NT2/D1 (cell line): ENCODE data around the gene CAPZA2.

ENCODE experiments used
- SUZ12 ChIP-seq: IDR thresholded peaks from 2 replicates; pipeline ENCODE4 v1.6.1; 2011; ENCODE audit not compliant: insufficient read length, insufficient read depth; ENCODE audit errors: extremely low read depth
- YY1 ChIP-seq: IDR thresholded peaks from 2 replicates; pipeline ENCODE4 v1.6.1; 2011; ENCODE audit not compliant: insufficient read length, insufficient read depth
- ZNF274 ChIP-seq: IDR thresholded peaks from 2 replicates; pipeline ENCODE4 v1.6.1; 2011; ENCODE audit warnings: mild to moderate bottlenecking, low read depth, low read length

DNA sequence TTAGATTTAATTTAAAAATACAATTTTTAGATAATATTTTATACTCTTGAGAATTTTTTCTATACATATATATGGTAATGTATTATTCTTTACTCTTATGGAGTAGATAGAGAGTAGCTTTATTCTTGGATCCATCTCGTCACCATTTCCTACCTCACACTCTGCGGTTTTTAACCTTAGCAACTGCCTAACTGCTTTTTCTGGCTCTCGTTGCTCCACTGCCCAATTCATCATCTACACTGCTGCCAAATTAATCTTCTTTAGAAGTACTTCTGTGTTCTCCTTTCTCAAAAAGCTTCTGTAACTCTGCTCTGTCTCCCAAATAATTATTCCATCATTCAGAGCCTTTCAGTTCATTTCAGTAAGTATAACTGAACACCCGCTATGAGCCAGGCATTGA, 35.3 kb downstream of the CAPZA2 start:
- TF ChIP-seq ZNF274 (no peak), SUZ12 (no peak), YY1 (no peak)
